ENCODE data around the gene RHOBTB1. TPM values are rescaled to one million over a fixed set of nuclear protein-coding genes. Genes with fewer than 3 reads are reported as not detected.

The RHOBTB1 gene
- polyA plus RNA-seq: 10 to 100 TPM in 1 of 4 donors, 1 to 10 TPM in 3; 2.0 to 30.0 (median 5.0) TPM
- long read RNA-seq, donor 1, full-length matches to known transcripts: 3 of 3 reads
- long read RNA-seq, donor 1, partial matches to known transcripts: 0 of 3 reads
- long read RNA-seq, donor 1, other reads (novel, unspliced or antisense): 0 of 3 reads
- long read RNA-seq, donor 2: 0 reads
- long read RNA-seq, donor 3: 0 reads
- long read RNA-seq, donor 4: 0 reads
- long read RNA-seq, donor 5: 0 reads
- long read RNA-seq, donor 6: 0 reads
- long read RNA-seq, donor 7: 0 reads
- long read RNA-seq, donor 8: 0 reads
- long read RNA-seq, donor 9: 0 reads
- long read RNA-seq, donor 10, full-length matches to known transcripts: 3 of 3 reads
- long read RNA-seq, donor 10, partial matches to known transcripts: 0 of 3 reads
- long read RNA-seq, donor 10, other reads (novel, unspliced or antisense): 0 of 3 reads

GRCh38 chr10:60944058-60944909 is at the start of gene RHOBTB1:
Gene RHOBTB1 (minus strand): TSS chr10:60944185. CDS start chr10:60911542, 32,643 bp downstream.
- Histone ChIP-seq H3K4me3 (ENCODE audit: low read depth in 1 of 3, low read length in 3 of 3) (peak within 1 kb of the TSS; percentile 56 to 91 (median 75)), H3K4me1 (ENCODE audit: control insufficient read depth in 3 of 3, insufficient read depth in 2 of 3, low read depth in 1 of 3, low read length in 2 of 3) (peaks cover 0 to 8% (median 5%) of the 10 kb centered on the region in 3 donors), H3K36me3 (ENCODE audit: control insufficient read depth in 3 of 3, insufficient read depth in 2 of 3, low read depth in 1 of 3, low read length in 3 of 3) (no peaks in the 10 kb centered on the region), H3K27me3 (ENCODE audit: control insufficient read depth in 3 of 3, insufficient read depth in 3 of 3, low read length in 3 of 3) (no peaks in the 10 kb centered on the region), H3K9me3 (ENCODE audit: control insufficient read depth in 2 of 2, insufficient read depth in 1 of 2, low read depth in 1 of 2, low read length in 1 of 2) (no peaks in the 10 kb centered on the region), H3K27ac (ENCODE audit: low read depth in 1 of 3, low read length in 2 of 3) (peak within 1 kb of the TSS; percentile 76 to 96 (median 94))
- no peak for FAIRE-seq
- peak; percentile 66 to 91 for DNase-seq
- WGBS, 3 donors: 0 to 3% (median 1%) methylated on average over 49 to 77 of the region's 77 CpGs

- 79 to 91% (median 84%) methylated on average over 1 of the region's 1 CpG for WGBS, 3 donors
These were observed 48.7 kb upstream of the RHOBTB1 start for GRCh38 chr10:60992636-60993035.

GRCh38 chr10:60990663-60991062 is 46.7 kb upstream of the RHOBTB1 start:
- H3K27ac ChIP-seq (ENCODE audit: low read depth in 1 of 3, low read length in 2 of 3): peak overlapping the region in 1 of 3 donors; percentile 11
- H3K27me3 ChIP-seq (ENCODE audit: control insufficient read depth in 3 of 3, insufficient read depth in 3 of 3, low read length in 3 of 3): no peaks in the 10 kb centered on the region
- H3K4me1 ChIP-seq (ENCODE audit: control insufficient read depth in 3 of 3, insufficient read depth in 2 of 3, low read depth in 1 of 3, low read length in 2 of 3): no peaks in the 10 kb centered on the region
- peak in 1 of 2 donors; percentile 30 for DNase-seq
- H3K4me3 ChIP-seq (ENCODE audit: low read depth in 1 of 3, low read length in 3 of 3): no peak overlapping the region
- peaks cover 0 to 5% of the 10 kb centered on the region in 2 donors for H3K9me3 ChIP-seq (ENCODE audit: control insufficient read depth in 2 of 2, insufficient read depth in 1 of 2, low read depth in 1 of 2, low read length in 1 of 2)
- 54 to 92% (median 59%) methylated on average over 1 of the region's 1 CpG for WGBS, 3 donors
- no peak for FAIRE-seq
- no peaks in the 10 kb centered on the region for H3K36me3 ChIP-seq (ENCODE audit: control insufficient read depth in 3 of 3, insufficient read depth in 2 of 3, low read depth in 1 of 3, low read length in 3 of 3)

More at GRCh38 chr10:60992636-60993035, 48.7 kb upstream of the RHOBTB1 start:
- DNase-seq (no peak), FAIRE-seq (no peak)
- H3K4me1 ChIP-seq (ENCODE audit: control insufficient read depth in 3 of 3, insufficient read depth in 2 of 3, low read depth in 1 of 3, low read length in 2 of 3): no peaks in the 10 kb centered on the region
- H3K27me3 ChIP-seq (ENCODE audit: control insufficient read depth in 3 of 3, insufficient read depth in 3 of 3, low read length in 3 of 3): no peaks in the 10 kb centered on the region
- peaks cover 0 to 5% of the 10 kb centered on the region in 2 donors for H3K9me3 ChIP-seq (ENCODE audit: control insufficient read depth in 2 of 2, insufficient read depth in 1 of 2, low read depth in 1 of 2, low read length in 1 of 2)
- no peak overlapping the region for H3K27ac ChIP-seq (ENCODE audit: low read depth in 1 of 3, low read length in 2 of 3)
- no peaks in the 10 kb centered on the region for H3K36me3 ChIP-seq (ENCODE audit: control insufficient read depth in 3 of 3, insufficient read depth in 2 of 3, low read depth in 1 of 3, low read length in 3 of 3)
- no peak overlapping the region for H3K4me3 ChIP-seq (ENCODE audit: low read depth in 1 of 3, low read length in 3 of 3)

GRCh38 chr10:60989400-60989876 is 45.5 kb upstream of the RHOBTB1 start:
- DNase-seq (peak in 1 of 2 donors; percentile 44), FAIRE-seq (no peak)
- H3K4me3 ChIP-seq (ENCODE audit: low read depth in 1 of 3, low read length in 3 of 3): no peak overlapping the region
- no peaks in the 10 kb centered on the region for H3K27me3 ChIP-seq (ENCODE audit: control insufficient read depth in 3 of 3, insufficient read depth in 3 of 3, low read length in 3 of 3)
- no peak overlapping the region for H3K27ac ChIP-seq (ENCODE audit: low read depth in 1 of 3, low read length in 2 of 3)
- peaks cover 0 to 5% of the 10 kb centered on the region in 2 donors for H3K9me3 ChIP-seq (ENCODE audit: control insufficient read depth in 2 of 2, insufficient read depth in 1 of 2, low read depth in 1 of 2, low read length in 1 of 2)
- no peaks in the 10 kb centered on the region for H3K36me3 ChIP-seq (ENCODE audit: control insufficient read depth in 3 of 3, insufficient read depth in 2 of 3, low read depth in 1 of 3, low read length in 3 of 3)
- no peaks in the 10 kb centered on the region for H3K4me1 ChIP-seq (ENCODE audit: control insufficient read depth in 3 of 3, insufficient read depth in 2 of 3, low read depth in 1 of 3, low read length in 2 of 3)
- 35 to 57% (median 38%) methylated on average over 4 of the region's 4 CpGs for WGBS, 3 donors

- no peaks in the 10 kb centered on the region for H3K36me3 ChIP-seq (ENCODE audit: control insufficient read depth in 3 of 3, insufficient read depth in 2 of 3, low read depth in 1 of 3, low read length in 3 of 3)
- whole genome bisulfite sequencing, 3 donors: 26 to 38% (median 29%) methylated on average over 3 of the region's 3 CpGs
- no peak overlapping the region for H3K27ac ChIP-seq (ENCODE audit: low read depth in 1 of 3, low read length in 2 of 3)
- H3K27me3 ChIP-seq (ENCODE audit: control insufficient read depth in 3 of 3, insufficient read depth in 3 of 3, low read length in 3 of 3): no peaks in the 10 kb centered on the region
- H3K9me3 ChIP-seq (ENCODE audit: control insufficient read depth in 2 of 2, insufficient read depth in 1 of 2, low read depth in 1 of 2, low read length in 1 of 2): peaks cover 0 to 5% of the 10 kb centered on the region in 2 donors
- no peaks in the 10 kb centered on the region for H3K4me1 ChIP-seq (ENCODE audit: control insufficient read depth in 3 of 3, insufficient read depth in 2 of 3, low read depth in 1 of 3, low read length in 2 of 3)
- no peak overlapping the region for H3K4me3 ChIP-seq (ENCODE audit: low read depth in 1 of 3, low read length in 3 of 3)
- FAIRE-seq (no peak), DNase-seq (no peak)
These were observed 42.8 kb upstream of the RHOBTB1 start for GRCh38 chr10:60986791-60987190.

GRCh38 chr10:60985951-60986350 is 42.0 kb upstream of the RHOBTB1 start:
- H3K27me3 ChIP-seq (ENCODE audit: control insufficient read depth in 3 of 3, insufficient read depth in 3 of 3, low read length in 3 of 3): no peaks in the 10 kb centered on the region
- H3K4me1 ChIP-seq (ENCODE audit: control insufficient read depth in 3 of 3, insufficient read depth in 2 of 3, low read depth in 1 of 3, low read length in 2 of 3): no peaks in the 10 kb centered on the region
- no peak overlapping the region for H3K4me3 ChIP-seq (ENCODE audit: low read depth in 1 of 3, low read length in 3 of 3)
- FAIRE-seq (no peak), DNase-seq (no peak)
- H3K27ac ChIP-seq (ENCODE audit: low read depth in 1 of 3, low read length in 2 of 3): no peak overlapping the region
- 82 to 89% (median 85%) methylated on average over 1 of the region's 1 CpG for WGBS, 3 donors
- no peaks in the 10 kb centered on the region for H3K36me3 ChIP-seq (ENCODE audit: control insufficient read depth in 3 of 3, insufficient read depth in 2 of 3, low read depth in 1 of 3, low read length in 3 of 3)
- H3K9me3 ChIP-seq (ENCODE audit: control insufficient read depth in 2 of 2, insufficient read depth in 1 of 2, low read depth in 1 of 2, low read length in 1 of 2): peaks cover 0 to 5% of the 10 kb centered on the region in 2 donors

- WGBS, 3 donors: 82 to 93% (median 93%) methylated on average over 1 of the region's 1 CpG
- Histone ChIP-seq H3K4me3 (ENCODE audit: low read depth in 1 of 3, low read length in 3 of 3) (no peak overlapping the region), H3K27ac (ENCODE audit: low read depth in 1 of 3, low read length in 2 of 3) (no peak overlapping the region), H3K27me3 (ENCODE audit: control insufficient read depth in 3 of 3, insufficient read depth in 3 of 3, low read length in 3 of 3) (no peaks in the 10 kb centered on the region), H3K4me1 (ENCODE audit: control insufficient read depth in 3 of 3, insufficient read depth in 2 of 3, low read depth in 1 of 3, low read length in 2 of 3) (peaks cover 0 to 12% (median 0%) of the 10 kb centered on the region in 3 donors), H3K9me3 (ENCODE audit: control insufficient read depth in 2 of 2, insufficient read depth in 1 of 2, low read depth in 1 of 2, low read length in 1 of 2) (no peaks in the 10 kb centered on the region), H3K36me3 (ENCODE audit: control insufficient read depth in 3 of 3, insufficient read depth in 2 of 3, low read depth in 1 of 3, low read length in 3 of 3) (no peaks in the 10 kb centered on the region)
- DNase-seq (no peak), FAIRE-seq (no peak)
These were observed 37.0 kb upstream of the RHOBTB1 start for GRCh38 chr10:60980997-60981396.

GRCh38 chr10:60979667-60980104 is 35.7 kb upstream of the RHOBTB1 start:
- 63 to 74% (median 66%) methylated on average over 3 of the region's 3 CpGs for WGBS, 3 donors
- H3K27me3 ChIP-seq (ENCODE audit: control insufficient read depth in 3 of 3, insufficient read depth in 3 of 3, low read length in 3 of 3): no peaks in the 10 kb centered on the region
- H3K27ac ChIP-seq (ENCODE audit: low read depth in 1 of 3, low read length in 2 of 3): peak overlapping the region in 1 of 3 donors; percentile 20
- no peak overlapping the region for H3K4me3 ChIP-seq (ENCODE audit: low read depth in 1 of 3, low read length in 3 of 3)
- FAIRE-seq: no peak
- no peaks in the 10 kb centered on the region for H3K36me3 ChIP-seq (ENCODE audit: control insufficient read depth in 3 of 3, insufficient read depth in 2 of 3, low read depth in 1 of 3, low read length in 3 of 3)
- no peaks in the 10 kb centered on the region for H3K9me3 ChIP-seq (ENCODE audit: control insufficient read depth in 2 of 2, insufficient read depth in 1 of 2, low read depth in 1 of 2, low read length in 1 of 2)
- H3K4me1 ChIP-seq (ENCODE audit: control insufficient read depth in 3 of 3, insufficient read depth in 2 of 3, low read depth in 1 of 3, low read length in 2 of 3): peaks cover 0 to 12% (median 0%) of the 10 kb centered on the region in 3 donors
- DNase-seq: no peak

All from small intestine (tissue), 16 donors.